A204.1 (cell line): ENCODE data around the gene PDXDC1.
"Not testable (repeated sequence)": the region's sequence is repeated elsewhere in the genome, so short reads cannot be mapped to it uniquely, and the experiment has no call there.

Experiments used
- FAIRE-seq: peaks from 2 replicates; lab custom pipeline; 2012; peaks lifted over from hg19 to GRCh38; lab: Jason Lieb, UNC

Gene PDXDC1

DNA sequence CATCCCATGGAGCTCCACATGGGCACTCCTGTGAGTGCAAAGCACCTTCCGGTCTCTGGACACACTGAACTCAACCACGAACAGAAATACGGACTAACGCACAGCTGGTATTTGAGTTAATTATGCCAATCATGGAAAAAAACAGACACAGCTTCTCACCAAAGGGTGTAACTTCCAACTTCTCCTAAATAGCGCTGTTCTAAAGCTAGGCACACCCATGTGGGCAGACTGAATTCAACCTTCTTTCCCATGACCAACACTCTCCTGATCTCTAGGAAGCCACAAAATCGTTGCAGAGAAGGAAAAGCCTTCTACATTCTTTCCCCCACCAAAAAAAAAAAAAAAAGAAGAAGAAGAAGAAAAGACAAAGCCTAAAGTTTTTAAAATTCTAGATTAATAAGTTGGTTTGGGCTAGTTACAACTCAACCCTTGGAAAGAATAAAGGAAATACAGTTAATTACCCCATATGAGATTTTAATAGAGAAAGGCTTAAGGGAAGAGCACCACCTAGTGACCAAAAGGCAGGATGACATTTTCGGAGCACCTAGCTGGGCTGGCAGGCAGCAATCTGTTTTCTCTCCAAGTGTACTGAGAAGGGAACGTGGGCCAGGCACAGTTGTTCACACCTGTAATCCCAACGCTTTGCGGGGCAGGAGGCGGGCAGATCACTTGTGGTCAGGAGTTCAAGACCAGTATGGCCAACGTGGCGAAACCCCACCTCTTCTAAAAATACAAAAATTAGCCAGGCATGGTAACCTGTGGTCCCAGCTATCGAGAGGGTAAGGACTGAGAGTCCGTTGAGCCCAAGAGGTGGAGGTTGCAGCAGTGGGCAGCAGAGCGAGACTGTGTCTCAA lies 97.3 kb downstream of the PDXDC1 start:
- FAIRE-seq, result peak; percentile 80

DNA sequence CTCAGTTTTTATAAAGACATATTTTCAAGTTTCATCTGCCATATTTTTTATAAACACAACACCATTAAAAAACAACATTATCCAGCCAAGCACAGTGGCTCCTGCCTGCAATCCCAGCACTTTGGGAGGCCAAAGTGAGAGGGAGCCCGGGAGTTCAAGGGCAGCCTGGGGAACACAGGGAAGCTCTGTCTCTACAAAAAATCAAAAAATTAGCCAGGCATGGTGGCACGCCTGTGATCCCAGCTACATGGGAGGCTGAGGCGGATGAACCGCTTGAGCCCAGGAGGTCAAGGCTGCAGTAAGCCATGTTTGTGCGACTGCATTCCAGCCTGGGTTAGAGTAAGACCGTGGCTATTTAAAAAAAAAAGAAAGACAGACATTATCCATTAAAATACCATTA lies 98.3 kb downstream of the PDXDC1 start:
- no peak for FAIRE-seq

DNA sequence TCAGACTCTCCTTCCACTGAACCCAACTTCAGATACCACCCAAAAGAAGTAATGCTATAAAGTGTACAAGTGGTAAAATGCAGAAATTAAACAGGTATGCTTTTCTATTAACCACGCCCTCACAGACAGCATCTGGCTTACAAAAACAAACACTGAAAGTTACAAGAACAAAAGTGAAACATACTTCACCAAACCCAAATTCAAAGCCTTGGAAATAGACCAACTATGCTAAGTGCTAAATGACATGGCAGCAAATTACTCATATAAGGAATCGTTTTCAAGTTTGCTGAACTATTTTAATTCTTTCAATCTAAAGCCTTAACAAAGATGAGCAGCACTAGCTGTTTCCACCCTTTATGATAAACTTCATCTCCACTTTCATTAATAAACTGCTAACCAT lies 101.3 kb downstream of the PDXDC1 start:
- not testable (repeated sequence) for FAIRE-seq

DNA sequence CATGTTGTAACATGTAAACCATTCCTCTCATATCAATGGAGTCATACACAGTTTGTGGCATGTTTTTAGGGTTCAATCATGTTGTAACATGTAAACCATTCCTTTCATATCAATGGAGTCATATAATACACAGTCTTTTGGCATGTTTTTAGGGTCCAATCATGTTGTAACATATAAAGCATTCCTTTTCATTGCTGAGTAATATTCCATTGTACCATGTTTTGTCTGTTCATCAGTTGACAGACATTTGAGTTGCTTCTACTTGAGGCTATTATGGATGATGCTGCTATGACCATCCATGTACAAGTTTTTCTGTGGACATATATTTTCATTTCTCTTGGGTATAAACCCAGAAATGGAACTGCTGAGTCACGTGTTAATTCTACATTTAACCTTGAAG lies 106.1 kb downstream of the PDXDC1 start:
- FAIRE-seq, result not testable (repeated sequence)

DNA sequence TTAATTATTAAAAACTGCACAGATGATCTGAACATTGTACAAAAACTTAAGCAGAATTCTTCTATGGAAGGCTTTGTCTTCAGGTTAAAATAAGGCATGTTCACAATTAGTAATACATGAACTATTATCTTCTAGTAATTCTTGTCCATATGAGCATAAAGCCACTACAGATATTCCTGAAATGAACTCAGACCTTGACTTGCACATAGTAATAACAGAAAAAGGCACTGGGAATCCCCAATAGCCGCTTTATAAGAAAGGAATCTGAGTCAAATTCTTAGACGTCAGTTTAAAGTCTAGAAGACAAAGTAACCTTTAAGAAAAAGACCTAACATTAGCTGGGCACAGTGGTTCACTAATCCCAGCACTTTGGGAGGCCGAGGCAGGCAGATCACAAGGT lies 108.0 kb downstream of the PDXDC1 start:
- not testable (repeated sequence) for FAIRE-seq

DNA sequence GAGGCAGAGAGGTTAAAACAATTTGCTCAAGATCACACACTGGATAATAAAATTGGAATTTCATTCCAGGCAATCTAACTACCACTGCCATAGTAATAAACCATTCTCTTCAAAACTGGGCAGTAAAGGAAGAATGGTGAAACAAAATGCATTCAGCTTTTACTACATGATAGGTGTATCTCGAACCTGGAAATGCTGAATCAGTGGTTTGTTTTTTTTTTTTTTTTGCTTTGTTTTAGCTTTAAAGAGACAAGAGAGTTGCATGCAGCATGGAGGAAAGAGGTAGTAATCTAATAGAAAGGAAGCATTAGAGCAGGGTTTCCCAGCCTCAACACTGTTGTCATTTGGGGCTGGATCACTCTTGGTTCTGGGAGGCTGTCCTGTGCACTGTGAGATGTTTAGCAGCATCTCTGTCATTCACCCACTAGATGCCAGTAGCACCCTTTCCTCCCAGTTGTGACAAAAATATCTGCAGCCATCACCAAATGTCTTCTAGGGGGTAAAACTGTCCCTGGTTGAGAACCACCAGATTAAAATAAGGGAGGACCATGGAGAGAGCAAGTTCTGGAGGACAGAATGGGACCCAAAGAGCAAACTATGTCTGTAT lies 115.9 kb downstream of the PDXDC1 start:
- FAIRE-seq, result not testable (repeated sequence)

DNA sequence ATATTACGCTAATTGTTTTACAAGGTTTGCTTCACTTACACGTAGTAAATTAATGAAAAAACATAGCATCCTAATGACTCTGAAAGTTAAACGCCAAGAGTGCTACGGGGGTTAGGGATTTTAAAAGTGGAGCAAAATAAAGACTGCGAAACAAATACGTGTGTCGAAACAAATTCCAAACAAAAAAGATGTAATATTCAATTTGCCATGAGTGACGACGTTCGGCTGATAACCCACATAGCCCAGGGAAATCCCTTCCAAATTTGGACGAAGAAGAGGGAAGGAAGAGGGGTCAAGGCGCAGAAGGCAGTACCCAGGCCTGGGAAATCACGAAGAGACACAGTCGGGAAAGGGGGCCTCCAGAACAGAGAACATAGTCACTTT lies 118.7 kb downstream of the PDXDC1 start:
- not testable (repeated sequence) for FAIRE-seq

DNA sequence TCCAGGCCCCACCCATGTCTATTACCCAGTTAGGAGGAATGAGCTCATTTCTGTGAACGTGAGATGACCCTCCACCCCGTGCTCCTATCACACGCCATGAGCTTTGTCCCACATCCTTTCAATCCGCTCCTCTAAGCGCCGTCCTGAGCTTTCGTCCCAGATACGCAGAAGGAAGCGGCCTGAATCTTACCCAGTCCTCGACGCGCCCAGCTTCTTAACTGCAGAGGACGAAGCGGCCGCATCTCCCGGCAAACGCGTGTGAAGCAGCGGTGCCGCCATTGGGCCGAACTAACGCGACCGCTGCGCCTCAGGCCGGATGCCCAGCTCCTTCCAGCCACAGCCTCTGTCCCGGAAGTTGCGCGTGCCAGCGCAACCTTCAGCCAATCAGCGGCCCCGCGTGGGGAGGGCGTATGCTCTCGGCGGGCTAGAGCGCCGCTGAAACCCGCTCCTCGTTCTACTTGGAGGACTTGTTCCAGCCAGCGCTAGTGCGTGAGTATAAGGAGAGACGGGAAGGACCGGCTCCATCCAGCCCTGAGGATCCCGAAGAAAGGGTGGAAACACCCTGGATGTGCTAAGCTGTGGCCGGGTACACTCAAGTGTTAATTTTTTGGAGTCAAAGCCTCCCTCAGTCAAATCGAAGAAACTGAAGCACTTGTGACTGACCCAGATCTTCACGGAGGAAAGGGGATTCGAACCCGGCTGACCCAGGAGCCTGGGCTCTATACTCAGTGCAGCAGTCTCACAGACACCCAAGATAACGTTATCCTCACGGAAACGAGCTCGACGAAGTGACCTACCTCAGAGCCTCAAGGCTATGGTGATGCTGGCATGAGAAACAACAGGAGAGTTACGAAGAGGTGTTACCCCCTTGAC lies 119.4 kb downstream of the PDXDC1 start, which contains the start of gene RRN3:
TSS of gene RRN3 (minus strand) at position 318 of the 873 bp plus-strand sequence. CDS start at position 279, 39 bp downstream.
- not testable (repeated sequence) for FAIRE-seq

DNA sequence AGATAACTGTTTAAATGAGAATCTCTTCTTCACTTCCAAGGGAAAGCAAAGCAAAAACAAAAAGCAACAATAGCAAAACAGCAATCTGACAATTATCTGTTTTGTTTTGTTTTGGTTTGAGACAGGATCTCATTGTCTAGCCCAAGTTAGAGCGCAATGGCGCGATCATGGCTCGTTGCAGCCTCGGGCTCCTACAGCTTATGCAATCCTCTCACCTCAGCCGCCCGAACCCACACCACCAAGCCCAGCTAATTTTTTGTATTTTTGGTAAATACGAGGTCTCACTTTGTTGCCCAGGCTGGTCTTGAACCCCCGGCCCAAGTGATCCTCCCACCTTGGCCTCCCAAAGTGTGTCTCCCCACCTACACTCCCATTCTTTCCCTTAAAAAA lies 121.8 kb downstream of the PDXDC1 start:
- not testable (repeated sequence) for FAIRE-seq

DNA sequence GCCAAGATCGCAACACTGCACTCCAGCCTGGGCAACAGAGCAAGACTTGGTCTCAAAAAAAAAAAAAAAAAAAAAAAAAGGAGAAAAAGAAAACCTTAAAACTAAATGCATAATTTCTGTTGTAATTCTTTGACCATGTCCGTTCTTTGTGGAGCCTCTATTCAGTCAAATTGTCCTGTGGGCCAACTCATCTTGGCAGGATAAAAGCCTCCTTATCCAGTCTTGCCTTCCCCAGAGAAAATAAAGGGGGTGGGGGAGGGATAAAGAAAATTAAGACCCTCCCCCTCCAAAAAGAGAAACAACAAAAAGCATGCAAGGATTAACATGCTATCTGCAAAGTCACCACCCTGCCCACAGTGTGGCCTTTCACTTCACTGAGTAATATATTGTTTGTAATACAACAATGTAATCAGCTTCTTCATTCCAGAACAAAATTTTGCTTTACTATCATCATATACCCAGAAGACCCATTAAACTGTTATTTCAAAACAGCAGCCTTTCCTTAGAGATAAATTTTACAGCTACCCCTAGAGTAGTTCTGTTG lies 124.6 kb downstream of the PDXDC1 start:
- FAIRE-seq, result not testable (repeated sequence)

DNA sequence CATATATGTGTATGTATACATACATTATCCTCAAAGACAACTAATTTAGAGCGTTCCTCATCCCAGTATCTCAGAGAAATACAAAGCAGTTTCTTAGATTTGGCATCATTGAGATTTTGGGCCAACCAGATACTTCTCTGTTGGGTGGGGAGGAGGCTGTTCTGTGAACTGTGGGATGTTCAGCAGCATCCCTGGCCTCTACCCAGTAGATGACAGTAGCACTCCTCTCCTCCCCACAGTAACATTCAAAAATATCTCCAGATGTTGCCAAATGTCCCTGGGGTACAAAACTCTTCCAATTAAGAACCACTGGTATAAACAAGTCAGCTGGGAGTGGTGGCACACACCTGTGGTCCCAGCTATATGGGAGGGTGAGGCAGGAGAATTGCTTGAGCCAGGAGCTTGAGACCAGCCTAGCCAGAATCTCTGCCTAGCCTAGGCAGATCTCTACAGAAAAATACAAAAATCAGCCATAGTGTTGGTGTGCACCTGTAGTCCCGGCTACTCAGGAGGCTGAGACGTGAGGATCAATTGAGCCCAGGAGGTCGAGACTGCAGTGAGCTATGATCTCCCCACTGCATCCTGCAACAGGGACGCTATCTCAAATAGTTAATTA lies 125.7 kb downstream of the PDXDC1 start:
- not testable (repeated sequence) for FAIRE-seq

DNA sequence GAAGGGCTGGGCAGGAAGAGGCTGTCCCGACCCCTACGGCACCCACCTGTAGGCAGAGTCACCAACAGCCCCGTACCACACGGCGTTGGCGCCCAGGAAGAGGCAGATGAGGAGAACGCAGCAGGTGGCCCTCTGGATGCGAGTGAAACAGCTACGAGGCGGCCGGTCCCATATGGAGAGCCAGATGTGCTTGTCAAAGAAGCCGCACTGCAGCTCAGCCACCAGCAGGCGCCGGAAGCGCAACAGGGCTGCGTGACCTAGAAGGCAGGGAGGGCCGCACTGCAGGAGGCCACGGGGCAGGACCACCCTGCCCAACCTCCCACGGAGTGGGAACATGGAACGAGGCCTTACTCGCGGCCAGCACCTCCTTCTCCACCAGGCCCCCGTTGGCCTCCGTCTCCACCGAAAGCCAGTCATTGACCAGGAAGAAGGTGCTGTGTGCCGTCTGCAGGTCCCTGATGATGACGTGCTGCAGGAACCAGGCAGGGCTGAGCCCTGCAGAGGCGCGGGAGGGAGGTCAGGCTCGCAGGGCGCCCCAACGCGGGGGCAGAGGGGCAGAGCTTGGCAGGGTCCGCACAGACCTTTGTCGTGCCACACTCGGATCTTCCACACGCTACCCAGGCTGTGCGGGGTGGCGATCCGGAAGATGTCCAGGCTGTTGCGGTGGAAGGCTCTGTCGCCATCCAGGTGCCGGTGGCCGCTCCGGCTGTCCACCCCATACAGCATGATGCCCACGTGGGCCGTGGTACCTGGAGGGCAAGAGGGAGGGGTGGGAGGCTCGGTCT lies 153.0 kb downstream of the PDXDC1 start:
- not testable (repeated sequence) for FAIRE-seq

DNA sequence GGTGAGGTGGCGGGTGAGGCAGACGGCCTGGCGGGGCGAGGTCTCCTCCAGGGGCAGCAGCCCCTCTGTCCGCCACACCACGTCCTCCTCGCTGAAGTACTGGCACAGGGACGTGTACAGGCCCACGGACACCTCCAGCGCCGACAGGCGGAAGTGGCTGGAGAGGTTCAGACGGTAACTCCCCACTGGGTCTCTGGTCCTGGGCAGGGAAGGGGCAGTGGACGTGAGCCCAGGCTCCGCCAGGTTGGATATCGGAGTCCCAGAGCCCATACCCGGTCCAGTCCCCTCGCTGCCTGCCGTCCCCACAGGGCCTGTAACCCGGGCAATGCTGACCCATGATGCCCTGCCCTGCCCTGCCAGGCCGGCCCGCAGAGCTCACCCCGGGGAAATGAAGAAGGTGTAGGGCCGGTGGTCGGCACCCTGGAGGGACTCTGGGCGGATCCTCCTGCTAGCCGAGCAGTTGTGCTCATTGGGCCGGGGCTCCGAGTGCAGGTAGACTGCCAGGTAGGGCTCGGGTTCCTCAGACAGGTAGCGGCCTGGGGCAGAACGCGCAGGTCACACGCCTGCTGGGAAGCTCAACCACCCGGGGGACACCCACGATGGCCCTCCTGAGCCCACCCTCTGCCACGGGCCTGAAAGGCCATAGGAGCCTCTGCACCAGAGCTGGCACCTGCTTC lies 155.6 kb downstream of the PDXDC1 start:
- not testable (repeated sequence) for FAIRE-seq

DNA sequence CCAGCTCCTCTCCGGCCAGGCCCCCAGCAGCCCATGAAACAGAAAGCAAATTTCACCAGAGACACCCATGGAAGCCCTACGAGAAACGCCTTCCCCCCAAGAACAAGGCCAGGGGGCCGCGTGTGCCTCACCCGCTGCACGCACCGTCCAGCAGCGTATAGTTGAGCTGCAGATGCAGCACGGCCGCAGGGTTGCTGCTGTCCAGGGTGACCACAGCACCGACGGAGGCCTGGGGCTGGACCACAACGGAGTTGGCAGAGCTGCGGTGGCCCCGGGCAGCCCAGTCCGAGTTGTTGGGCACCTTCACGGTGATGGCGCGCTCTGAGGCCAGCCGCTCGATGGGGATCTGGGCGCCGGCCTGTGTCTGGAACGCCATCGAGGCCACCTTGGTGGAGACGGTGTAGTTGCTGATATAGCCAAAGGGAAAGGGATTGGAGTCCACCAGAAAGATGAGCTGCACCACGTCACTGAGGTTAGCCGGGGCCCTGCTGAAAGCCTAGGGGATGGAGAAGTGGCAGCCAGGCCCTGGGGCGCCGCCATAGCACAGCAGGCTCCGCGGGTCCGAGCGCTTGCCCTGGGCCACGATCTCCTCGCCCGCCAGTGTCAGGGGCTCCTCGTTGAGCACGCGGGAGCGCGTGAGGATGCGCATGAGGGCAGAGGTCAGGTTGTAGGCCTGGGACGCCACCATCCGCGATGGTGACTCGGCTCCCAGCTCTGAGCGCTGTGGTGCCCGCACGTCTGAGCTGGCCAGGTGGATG lies 156.3 kb downstream of the PDXDC1 start:
- not testable (repeated sequence) for FAIRE-seq

DNA sequence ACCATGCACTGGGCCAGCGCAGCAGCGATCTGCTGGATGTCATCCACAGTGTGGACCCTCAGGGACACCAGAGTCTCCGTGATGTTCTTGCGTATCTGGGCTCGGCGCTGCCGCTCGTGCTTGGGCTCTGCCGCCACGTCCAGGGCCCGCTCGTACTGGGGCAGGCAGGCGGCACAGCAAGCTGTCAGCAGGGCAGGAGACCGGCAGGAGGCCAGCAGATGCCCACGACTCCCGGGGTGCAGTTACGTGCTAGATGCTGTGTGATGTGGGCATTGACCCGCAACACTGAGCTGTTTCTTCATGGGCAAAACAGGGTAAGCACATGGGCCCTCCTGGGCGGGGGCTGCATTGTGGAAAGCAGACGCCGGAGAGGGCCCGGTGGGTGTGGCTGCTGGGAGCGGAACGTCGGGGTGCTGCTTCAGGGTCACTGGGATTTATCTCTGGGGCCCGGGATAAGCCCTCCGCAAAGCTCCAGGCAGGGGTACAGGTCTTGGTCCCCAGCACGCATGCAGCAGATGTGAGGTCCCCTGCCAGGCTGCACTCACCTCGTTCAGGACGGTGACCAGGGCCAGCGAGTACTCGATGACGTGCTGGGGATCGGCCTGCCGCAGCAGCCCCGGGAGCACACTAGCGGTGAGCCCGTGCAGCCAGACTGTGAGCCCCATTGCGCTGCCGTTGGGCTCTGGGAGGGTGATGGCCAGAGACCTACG lies 158.0 kb downstream of the PDXDC1 start:
- not testable (repeated sequence) for FAIRE-seq

DNA sequence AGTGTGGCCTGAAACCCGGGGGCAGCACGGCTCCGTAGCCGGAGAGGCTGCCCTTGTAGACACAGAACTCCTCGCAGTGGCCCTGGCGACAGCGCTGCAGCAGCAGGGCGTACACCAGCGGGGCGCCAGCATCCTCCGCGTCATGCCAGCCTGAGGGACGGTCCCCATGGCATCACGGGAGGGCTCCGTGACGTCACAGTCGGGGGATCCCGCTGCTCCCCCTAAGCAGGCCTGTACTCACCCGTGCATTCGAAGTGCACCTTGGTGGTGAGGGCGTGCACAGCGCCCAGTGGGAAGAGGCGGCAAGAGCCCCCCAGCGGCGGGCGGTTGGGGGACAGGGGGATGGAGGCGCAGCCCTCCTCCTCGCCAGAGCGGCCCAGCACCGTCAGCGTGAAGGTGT lies 158.7 kb downstream of the PDXDC1 start:
- FAIRE-seq, result not testable (repeated sequence)

DNA sequence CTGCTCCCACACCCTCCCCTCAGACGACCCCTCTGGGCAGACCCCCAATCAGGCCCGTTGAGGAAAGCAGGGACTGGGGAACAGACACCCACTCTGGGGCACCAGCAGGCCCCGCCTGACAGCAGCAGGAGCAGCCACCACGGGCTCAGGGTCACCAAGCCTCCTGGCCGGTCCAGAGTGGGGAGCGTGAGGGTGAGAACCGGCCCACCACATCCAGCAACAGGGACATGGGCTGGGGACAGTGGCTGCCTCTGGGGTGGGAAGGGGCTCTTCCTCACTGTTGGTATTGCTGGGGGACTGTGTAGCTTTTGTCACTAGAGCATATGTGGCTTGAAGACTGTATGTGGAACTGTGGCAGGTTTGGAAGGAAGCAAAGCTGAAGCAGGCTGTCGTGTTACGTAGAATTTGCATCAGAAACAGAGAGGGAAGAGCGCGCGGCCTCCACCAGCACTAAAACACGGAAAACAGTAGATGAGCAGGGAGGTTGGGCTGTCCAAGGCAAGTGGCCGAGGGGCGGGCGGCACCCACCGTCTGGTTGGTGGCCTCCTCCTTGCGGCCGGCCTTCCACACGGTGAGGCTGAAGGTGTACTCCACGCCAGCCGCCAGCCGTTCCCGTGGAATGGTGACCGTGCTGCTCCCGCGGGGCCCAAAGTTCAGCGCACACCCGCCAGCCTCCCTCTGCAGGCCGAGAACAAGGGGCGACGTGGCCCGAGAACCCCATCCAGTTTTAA lies 160.1 kb downstream of the PDXDC1 start:
- FAIRE-seq, result not testable (repeated sequence)
